MM.1S (cell line): ENCODE results near the gene TRAPPC12.

Experiments used
- DNase-seq: peaks from one replicate; pipeline ENCODE4 v3.0.0-alpha.2; 2015
- H2AFZ ChIP-seq: fragments of 300-600 bp; sonication (generic); 2 replicates; pipeline ENCODE4 v1.6.0; 2016; ENCODE audit warnings: antibody characterized with exemption, low read length
- H3F3A ChIP-seq: fragments of 300-600 bp; sonication (generic); 2 replicates; pipeline ENCODE4 v1.6.1; 2016; ENCODE audit warnings: mild to moderate bottlenecking, antibody characterized with exemption, low read length, moderate library complexity, mixed read lengths; ENCODE audit not compliant: insufficient read depth
- H3K27ac ChIP-seq: fragments of 300-600 bp; sonication (generic); 2 replicates; pipeline ENCODE4 v1.5.1; 2016; ENCODE audit warnings: mild to moderate bottlenecking, low read length
- H3K27me3 ChIP-seq: fragments of 300-600 bp; sonication (generic); replicated peaks from 2 replicates; pipeline ENCODE4 v1.6.0; 2016; ENCODE audit warnings: low read length; ENCODE audit not compliant: insufficient read depth
- H3K36me3 ChIP-seq: fragments of 300-600 bp; sonication (generic); replicated peaks from 2 replicates; pipeline ENCODE4 v1.6.1; 2016; ENCODE audit warnings: mild to moderate bottlenecking, low read length, mixed read lengths; ENCODE audit not compliant: insufficient read depth
- H3K4me1 ChIP-seq: fragments of 300-600 bp; sonication (generic); 2 replicates; pipeline ENCODE4 v1.6.1; 2016; ENCODE audit warnings: low read length, mixed read lengths
- H3K4me2 ChIP-seq: fragments of 300-600 bp; sonication (generic); 2 replicates; pipeline ENCODE4 v1.6.0; 2016; ENCODE audit warnings: low read depth, low read length
- H3K4me3 ChIP-seq: fragments of 300-600 bp; sonication (generic); 2 replicates; pipeline ENCODE4 v1.5.1; 2016; ENCODE audit warnings: low read length, mixed read lengths
- H3K79me2 ChIP-seq: fragments of 300-600 bp; sonication (generic); 2 replicates; pipeline ENCODE4 v1.6.1; 2016; ENCODE audit warnings: mixed run types, low read length, mixed read lengths
- H3K9ac ChIP-seq: fragments of 300-600 bp; sonication (generic); 2 replicates; pipeline ENCODE4 v1.6.1; 2016; ENCODE audit warnings: low read length, mixed read lengths
- H3K9me2 ChIP-seq: fragments of 300-600 bp; sonication (generic); replicated peaks from 2 replicates; pipeline ENCODE4 v1.6.1; 2016; ENCODE audit warnings: mild to moderate bottlenecking, low read length, mixed read lengths; ENCODE audit not compliant: insufficient read depth
- H3K9me3 ChIP-seq: fragments of 300-600 bp; sonication (generic); replicated peaks from 2 replicates; pipeline ENCODE4 v1.6.1; 2016; ENCODE audit warnings: mild to moderate bottlenecking, low read length, mixed read lengths; ENCODE audit not compliant: insufficient read depth
- H4K20me1 ChIP-seq: fragments of 300-600 bp; sonication (generic); 2 replicates; pipeline ENCODE4 v1.6.1; 2016; ENCODE audit warnings: mild to moderate bottlenecking, low read length, moderate library complexity, mixed read lengths; ENCODE audit not compliant: insufficient read depth
- EZH2 ChIP-seq: fragments of 300-600 bp; sonication (generic); optimal IDR thresholded peaks from 2 replicates; pipeline ENCODE3; 2017; ENCODE audit warnings: low read depth, mild to moderate bottlenecking, antibody characterized with exemption, low read length, mixed read lengths
- EZH2phosphoT487 ChIP-seq: fragments of 300-600 bp; sonication (generic); IDR thresholded peaks from 2 replicates; pipeline ENCODE4 v1.6.1; 2018; ENCODE audit warnings: antibody characterized with exemption, low read length
- TF ChIP-seq, protein P1 (sequence below): fragments of 300-600 bp; sonication (generic); IDR thresholded peaks from 2 replicates; pipeline ENCODE4 v1.5.1; 2016; ENCODE audit warnings: antibody characterized with exemption, low read length, mixed read lengths

Gene TRAPPC12

DNA sequence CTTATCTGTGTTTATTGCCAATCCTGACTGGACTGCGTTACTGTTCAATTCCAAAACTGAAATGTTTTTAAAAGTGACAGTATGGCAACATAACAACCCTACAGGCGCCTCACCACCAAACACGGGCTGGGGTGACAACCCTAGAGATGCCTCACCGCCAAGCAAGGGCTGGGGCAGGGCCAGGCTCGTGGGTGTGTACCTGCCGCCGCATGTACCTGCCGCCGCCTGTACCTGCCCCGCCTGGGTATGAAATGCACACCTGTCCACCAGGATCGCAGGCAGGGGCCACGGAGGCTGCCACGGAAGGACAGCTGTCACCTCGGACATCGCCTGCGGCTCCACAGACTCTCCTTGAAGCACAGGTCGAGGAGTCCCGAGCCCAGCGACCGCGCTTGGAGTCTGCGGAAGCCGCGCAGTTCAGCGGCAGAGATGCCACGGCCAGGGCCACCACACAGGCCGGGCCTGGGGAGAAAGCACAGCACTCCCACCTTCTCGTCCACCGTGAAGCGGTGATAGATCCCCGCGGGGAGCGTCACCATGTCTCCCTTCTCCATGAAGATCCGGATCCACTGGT, 120.9 kb downstream of the TRAPPC12 start:
- H3K4me1 ChIP-seq, result no peaks in the 10 kb centered on the region
- no peak for DNase-seq
- TF ChIP-seq, protein P1, sequence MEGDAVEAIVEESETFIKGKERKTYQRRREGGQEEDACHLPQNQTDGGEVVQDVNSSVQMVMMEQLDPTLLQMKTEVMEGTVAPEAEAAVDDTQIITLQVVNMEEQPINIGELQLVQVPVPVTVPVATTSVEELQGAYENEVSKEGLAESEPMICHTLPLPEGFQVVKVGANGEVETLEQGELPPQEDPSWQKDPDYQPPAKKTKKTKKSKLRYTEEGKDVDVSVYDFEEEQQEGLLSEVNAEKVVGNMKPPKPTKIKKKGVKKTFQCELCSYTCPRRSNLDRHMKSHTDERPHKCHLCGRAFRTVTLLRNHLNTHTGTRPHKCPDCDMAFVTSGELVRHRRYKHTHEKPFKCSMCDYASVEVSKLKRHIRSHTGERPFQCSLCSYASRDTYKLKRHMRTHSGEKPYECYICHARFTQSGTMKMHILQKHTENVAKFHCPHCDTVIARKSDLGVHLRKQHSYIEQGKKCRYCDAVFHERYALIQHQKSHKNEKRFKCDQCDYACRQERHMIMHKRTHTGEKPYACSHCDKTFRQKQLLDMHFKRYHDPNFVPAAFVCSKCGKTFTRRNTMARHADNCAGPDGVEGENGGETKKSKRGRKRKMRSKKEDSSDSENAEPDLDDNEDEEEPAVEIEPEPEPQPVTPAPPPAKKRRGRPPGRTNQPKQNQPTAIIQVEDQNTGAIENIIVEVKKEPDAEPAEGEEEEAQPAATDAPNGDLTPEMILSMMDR, result no peak
- TF ChIP-seq EZH2phosphoT487 (no peak), EZH2 (no peak)
- H2AFZ ChIP-seq, result no peak overlapping the region
- peaks cover 22% of the 10 kb centered on the region for H3K79me2 ChIP-seq
- no peak overlapping the region for H3K27ac ChIP-seq
- H3K4me2 ChIP-seq, result no peak overlapping the region
- H3F3A ChIP-seq, result no peaks in the 10 kb centered on the region
- no peaks in the 10 kb centered on the region for H4K20me1 ChIP-seq
- H3K9me3 ChIP-seq, result no peaks in the 10 kb centered on the region
- H3K27me3 ChIP-seq, result no peaks in the 10 kb centered on the region
- H3K9ac ChIP-seq, result no peak overlapping the region
- no peak overlapping the region for H3K4me3 ChIP-seq
- peaks cover 3% of the 10 kb centered on the region; the same call in 1 of the 2 replicates for H3K36me3 ChIP-seq
- H3K9me2 ChIP-seq, result no peaks in the 10 kb centered on the region

DNA sequence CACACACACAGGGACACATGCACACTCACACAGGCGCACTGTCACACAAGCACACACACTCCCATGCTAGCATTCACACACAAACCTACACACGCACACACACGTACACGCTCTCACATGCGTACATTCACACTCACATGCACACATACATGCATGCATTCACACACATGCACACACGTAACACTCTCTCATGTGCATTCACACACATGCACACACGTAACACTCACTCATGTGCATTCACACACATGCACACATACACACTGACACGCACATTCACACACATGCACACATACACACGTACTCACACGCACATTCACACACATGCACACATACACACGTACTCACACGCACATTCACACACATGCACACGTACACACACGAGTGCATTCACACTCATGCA, 123.6 kb downstream of the TRAPPC12 start:
- Histone ChIP-seq H3K4me2 (no peak overlapping the region), H2AFZ (no peak overlapping the region), H3K9ac (no peak overlapping the region), H4K20me1 (no peaks in the 10 kb centered on the region), H3K27me3 (no peaks in the 10 kb centered on the region), H3K4me3 (no peak overlapping the region), H3K9me2 (no peaks in the 10 kb centered on the region), H3K9me3 (no peaks in the 10 kb centered on the region), H3K4me1 (no peaks in the 10 kb centered on the region), H3K36me3 (peaks cover 8% of the 10 kb centered on the region; the same call in 1 of the 2 replicates), H3K27ac (no peak overlapping the region), H3K79me2 (peaks cover 46% of the 10 kb centered on the region), H3F3A (no peaks in the 10 kb centered on the region)
- TF ChIP-seq, protein P1, result no peak
- TF ChIP-seq EZH2 (no peak), EZH2phosphoT487 (no peak)
- DNase-seq, result no peak

DNA sequence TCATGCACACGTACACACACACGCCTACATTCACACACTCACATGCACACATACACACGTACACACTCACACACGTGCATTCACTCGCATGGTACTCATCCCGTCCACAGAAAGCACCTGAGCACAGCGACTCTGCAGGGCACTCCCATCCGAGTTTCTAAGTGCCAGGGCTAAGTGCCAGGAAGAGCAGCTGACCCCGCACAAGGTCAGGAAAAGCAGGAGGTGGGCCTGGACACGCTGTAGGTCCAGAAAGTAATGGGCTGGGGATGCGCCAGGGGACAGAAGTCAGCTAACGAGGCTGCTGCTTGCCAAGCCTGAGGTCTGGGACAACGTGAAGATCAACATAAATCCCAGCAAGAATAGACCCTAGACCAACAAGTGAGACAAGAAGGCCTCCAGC, 124.0 kb downstream of the TRAPPC12 start:
- Histone ChIP-seq H4K20me1 (no peaks in the 10 kb centered on the region), H3K9me3 (no peaks in the 10 kb centered on the region), H3K9me2 (no peaks in the 10 kb centered on the region), H3F3A (no peaks in the 10 kb centered on the region), H3K9ac (no peak overlapping the region), H3K4me3 (no peak overlapping the region), H3K27ac (no peak overlapping the region), H3K79me2 (peaks cover 46% of the 10 kb centered on the region), H3K4me2 (no peak overlapping the region), H2AFZ (no peak overlapping the region), H3K36me3 (peaks cover 8% of the 10 kb centered on the region; the same call in 1 of the 2 replicates), H3K27me3 (no peaks in the 10 kb centered on the region), H3K4me1 (no peaks in the 10 kb centered on the region)
- no peak for DNase-seq
- TF ChIP-seq, protein P1, result no peak
- TF ChIP-seq EZH2, result no peak
